Fibroblast of pulmonary artery (primary cell): Measurements from ENCODE around the gene CCDC127.

Source experiments
- DNase-seq: peaks from one replicate; pipeline ENCODE4 v3.0.0-alpha.2; 2010; ENCODE audit warnings: low read depth
- H3K4me3 ChIP-seq: replicated peaks from 2 replicates; pipeline ENCODE4 v1.5.1; 2011; ENCODE audit warnings: low read depth, mild to moderate bottlenecking, control low read depth, low read length, moderate library complexity
- TF ChIP-seq, protein P1 (sequence below): IDR thresholded peaks from 2 replicates; pipeline ENCODE4 v1.5.1; 2011; ENCODE audit warnings: mild to moderate bottlenecking, control low read depth, low read length, inconsistent platforms; ENCODE audit errors: missing control alignments

CCDC127 gene

DNA sequence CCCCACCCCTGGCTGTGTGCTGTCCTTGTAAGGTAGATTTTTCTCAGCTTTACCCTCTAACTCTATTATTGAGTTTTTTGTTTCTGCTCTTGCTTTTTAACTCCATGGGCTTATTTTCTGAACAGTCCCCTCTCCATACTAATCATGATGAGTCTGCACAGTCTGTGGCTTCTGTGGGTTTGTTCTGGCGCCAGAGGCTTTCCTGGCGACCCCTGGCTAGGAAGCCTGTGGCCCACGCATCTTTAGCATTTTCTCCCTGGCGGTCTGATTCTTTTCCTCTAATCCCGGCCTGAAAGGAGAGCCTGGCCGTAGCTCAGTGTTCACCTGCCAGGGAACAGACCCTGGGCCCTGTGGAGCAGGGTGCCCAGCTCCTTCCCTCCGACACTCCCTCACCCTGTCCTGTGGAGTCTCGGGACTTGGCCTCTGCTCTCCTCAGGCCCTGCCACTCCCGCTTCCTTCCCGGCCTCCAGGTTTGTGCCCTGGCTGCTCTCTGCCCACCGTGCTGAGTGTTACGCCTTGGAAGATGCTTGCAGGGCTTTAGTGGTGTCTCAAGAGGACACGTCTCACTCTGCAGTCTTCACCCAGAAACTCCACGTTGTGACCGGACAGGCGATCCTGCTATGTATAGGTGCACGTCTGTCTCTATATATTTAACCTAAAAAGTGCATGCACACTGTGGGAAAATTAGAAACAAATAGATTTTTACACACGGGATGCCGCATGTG is 58.3 kb downstream of the CCDC127 start:
- TF ChIP-seq, protein P1, sequence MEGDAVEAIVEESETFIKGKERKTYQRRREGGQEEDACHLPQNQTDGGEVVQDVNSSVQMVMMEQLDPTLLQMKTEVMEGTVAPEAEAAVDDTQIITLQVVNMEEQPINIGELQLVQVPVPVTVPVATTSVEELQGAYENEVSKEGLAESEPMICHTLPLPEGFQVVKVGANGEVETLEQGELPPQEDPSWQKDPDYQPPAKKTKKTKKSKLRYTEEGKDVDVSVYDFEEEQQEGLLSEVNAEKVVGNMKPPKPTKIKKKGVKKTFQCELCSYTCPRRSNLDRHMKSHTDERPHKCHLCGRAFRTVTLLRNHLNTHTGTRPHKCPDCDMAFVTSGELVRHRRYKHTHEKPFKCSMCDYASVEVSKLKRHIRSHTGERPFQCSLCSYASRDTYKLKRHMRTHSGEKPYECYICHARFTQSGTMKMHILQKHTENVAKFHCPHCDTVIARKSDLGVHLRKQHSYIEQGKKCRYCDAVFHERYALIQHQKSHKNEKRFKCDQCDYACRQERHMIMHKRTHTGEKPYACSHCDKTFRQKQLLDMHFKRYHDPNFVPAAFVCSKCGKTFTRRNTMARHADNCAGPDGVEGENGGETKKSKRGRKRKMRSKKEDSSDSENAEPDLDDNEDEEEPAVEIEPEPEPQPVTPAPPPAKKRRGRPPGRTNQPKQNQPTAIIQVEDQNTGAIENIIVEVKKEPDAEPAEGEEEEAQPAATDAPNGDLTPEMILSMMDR = no peak
- DNase-seq = peak; percentile 24
- no peak overlapping the region for H3K4me3 ChIP-seq

DNA sequence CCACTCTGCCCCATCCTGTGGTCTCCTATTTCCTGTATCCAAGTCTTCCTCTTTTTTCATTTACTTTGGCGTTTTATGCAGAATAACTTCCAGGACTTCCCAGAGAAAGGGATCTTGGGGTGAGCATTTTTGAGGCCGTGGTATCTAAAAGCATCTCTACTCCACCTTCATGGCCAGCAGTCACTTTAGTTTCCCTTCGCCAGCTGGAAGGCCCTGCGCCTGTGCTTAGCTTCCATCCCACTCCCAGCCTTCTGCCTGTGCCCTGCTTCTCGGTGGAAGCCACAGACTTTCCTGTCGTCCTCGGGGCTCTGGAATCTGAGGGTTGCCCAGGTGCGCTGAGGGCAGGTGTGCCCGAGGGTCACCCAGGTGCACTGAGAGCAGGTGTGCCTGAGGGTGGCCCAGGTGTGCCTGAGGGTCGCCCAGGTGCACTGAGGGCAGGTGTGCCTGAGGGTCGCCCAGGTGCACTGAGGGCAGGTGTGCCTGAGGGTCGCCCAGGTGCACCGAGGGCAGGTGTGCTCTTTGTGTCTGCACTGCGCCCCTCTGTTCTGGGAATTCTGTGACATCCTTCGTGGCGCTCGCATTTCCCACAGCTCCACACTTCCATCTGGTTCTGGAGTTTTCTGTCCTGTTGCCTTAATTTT is 59.0 kb downstream of the CCDC127 start:
- TF ChIP-seq, protein P1 = no peak
- DNase-seq = no peak
- no peak overlapping the region for H3K4me3 ChIP-seq

DNA sequence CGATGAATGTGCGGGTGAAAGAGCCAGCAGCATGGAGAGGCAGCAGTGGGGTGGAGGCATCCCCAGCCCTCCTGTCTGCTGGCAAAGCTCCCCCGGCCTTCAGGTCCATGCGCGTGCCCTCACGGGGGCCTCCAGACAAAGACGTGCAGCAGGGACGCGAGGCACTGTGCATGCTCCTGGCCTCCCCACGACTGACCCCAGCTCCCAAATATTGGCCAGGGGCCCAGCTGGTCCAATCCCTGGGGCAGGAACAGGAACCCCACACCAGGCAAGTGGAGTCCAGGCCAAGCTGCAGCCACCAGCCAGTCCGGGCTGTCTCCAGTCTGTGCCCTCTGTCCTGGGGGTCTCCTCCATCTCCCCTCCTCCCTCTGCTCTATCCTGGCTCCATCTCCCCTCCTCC is 60.2 kb downstream of the CCDC127 start:
- H3K4me3 ChIP-seq = no peak overlapping the region
- DNase-seq = no peak
- TF ChIP-seq, protein P1 = no peak

DNA sequence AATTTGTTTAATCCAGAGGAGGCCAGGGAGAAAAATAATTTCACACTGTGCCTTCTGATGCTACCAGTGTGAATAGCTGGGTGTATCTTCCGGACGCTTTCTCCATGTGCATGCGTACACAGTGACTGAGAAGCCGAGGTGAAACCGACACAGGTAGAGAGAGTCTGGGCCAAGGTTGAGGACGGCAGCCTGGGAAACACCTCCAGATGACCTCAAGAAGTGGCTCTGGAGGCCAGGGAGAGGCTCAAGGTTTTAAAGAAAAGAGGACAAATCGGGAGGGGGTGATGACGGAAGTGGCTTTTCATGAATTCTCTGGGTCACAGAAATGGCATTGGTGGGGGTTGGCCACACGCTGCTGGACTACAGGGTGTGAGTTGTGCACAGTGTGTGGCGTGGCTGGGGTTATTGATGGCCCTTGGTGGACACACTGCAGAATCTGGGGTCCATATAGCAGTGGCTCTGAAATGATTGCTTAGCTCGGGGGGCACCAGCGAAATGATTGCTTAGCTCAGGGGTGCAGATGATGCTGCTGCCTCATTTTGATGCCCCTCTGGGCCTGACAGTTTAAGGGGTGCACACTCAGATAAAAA is 60.7 kb downstream of the CCDC127 start:
- H3K4me3 ChIP-seq = no peak overlapping the region
- DNase-seq = no peak
- TF ChIP-seq, protein P1 = no peak

DNA sequence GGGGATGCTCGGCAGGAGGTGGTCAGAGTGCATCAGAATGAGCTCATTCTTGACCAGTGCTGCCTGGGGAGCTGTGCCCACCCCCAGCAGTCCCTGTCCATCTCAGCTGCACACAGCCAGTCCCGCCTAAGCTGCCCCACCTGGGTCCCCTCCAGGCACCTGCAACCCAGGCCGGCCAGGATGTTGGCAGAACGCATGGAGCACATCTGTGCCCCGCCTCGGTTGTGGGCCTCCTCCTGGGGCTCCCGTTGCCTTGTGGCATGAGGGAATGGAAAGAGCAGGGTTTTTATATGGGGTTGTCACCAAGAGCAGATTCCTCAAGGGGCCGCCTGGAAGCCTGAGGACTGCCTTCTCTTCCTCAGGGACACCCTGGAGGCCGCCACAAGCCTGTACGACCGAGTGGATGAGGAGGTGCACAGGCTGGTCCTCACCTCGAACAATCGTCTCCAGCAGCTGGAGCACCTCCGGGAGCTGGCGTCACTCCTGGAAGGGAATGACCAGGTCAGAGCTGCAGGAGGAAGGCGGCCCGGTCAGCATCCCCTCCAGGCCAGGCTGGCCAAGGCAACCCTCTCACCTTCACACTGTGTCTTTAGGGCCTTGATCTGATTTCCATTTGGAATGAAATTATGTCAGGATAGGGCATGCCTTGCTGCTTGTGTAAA is 61.4 kb downstream of the CCDC127 start:
- no peak for DNase-seq
- no peak overlapping the region for H3K4me3 ChIP-seq
- TF ChIP-seq, protein P1 = no peak

DNA sequence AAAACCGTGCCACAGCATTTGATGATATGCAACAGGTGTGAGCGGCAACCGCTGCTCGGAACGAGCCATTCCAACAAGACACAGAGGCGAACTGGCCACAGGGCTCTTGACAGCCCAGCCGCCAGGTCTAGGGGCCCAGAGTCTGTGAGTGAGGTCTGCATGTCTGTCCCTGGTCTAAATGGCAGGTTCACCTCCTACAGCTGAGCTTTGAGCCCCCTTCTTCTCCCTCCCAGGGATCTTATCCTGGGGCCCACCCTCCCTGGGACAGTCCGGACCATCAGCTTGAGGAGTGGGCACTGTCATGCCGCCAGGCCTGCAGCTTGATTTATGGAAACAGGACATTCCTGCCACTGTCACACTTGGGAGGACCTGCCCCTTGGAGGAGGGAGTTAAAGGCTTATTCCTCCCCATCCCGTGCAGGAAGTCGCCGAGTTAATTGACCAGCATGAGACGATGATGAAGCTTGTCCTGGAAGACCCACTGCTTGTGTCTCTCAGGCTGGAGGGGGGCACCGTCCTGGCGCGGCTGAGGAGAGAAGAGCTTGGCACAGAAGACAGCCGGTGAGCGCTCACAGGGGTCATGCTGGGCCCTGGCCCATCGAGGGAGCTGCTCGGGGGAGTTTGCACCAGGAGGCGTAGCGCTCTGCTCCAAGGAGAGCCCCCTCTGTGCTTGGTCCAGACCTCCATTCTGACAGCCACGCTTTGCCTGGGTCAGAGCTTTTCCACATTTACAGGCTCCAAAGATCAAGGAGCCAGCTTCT is 62.1 kb downstream of the CCDC127 start:
- no peak for DNase-seq
- no peak overlapping the region for H3K4me3 ChIP-seq
- TF ChIP-seq, protein P1 = no peak
